ENCODE data around the gene RARS2. TPM values are rescaled to one million over a fixed set of nuclear protein-coding genes. Genes with fewer than 3 reads are reported as not detected.

RARS2 gene
- total and polyA plus RNA-seq, 2 of the 8 experiments (the other 6 are each of a cell fraction or from before 2014, with no cell fraction given) = 10.2 to 40.5 TPM

DNA sequence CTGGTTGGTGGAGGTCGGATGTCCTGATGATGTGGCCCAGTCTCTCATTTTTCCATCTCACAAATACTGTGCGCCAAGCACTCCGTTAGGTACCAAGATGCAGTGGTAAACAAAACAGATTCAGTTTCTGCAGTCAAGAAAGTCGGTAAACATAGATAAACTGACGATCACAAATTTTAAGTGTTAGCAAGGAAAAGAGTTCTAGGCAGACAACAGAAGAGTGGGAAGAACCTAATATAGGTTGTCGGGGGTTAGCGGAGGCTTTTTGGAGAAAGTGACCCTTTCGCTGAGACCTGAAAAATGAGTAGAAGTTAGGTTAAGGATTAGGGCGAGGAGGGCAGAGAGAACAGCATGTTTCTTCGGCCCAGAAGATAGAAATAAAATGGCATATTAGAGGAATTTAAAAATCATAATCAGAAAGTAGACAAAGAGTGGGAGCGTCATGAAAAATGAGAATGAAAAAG, 662 bp upstream of the RARS2 start:
- H3K14ac ChIP-seq (ENCODE audit: insufficient read length) = no peak overlapping the region
- H2BK5ac ChIP-seq (ENCODE audit: low read depth, low read length) = peak overlapping the region; percentile 99
- H3K9ac ChIP-seq (replicated peaks in 1 of 4; ENCODE audit: extremely low read depth in 1 of 4, low read depth in 3 of 4, low read length in 3 of 4) = peak overlapping the region; percentile 92 to 100 (median 99)
- ChIA-PET POLR2A (ENCODE audit: partially characterized antibody) (interaction anchor here (1.3 to 4.1 kb wide), 7 partner anchors 9 to 112 kb away, joined by 3 to 30 read pairs (median 5); partner anchors contain the start of gene AKIRIN2), CTCF (ENCODE audit: partially characterized antibody) (no interaction called here)
- H2AK5ac ChIP-seq (ENCODE audit: low read depth, low read length) = peak overlapping the region; percentile 79; the same call in 1 of the 2 replicates
- H3K4me2 ChIP-seq (ENCODE audit: insufficient read depth in 1 of 2, low read depth in 2 of 2, low read length in 2 of 2) = peak overlapping the region; percentile 63 to 91
- no peak overlapping the region for H3K23ac ChIP-seq (ENCODE audit: insufficient read length)
- H4K5ac ChIP-seq (ENCODE audit: insufficient read length, low read depth, low read length) = no peak overlapping the region
- H4K20me1 ChIP-seq (replicated peaks in 1 of 2; ENCODE audit: control insufficient read depth in 1 of 2, insufficient read depth in 2 of 2, low read length in 2 of 2) = no peaks in the 10 kb centered on the region
- peak overlapping the region; percentile 90 to 100 (median 98) for H3K4me3 ChIP-seq (ENCODE audit: extremely low read depth in 1 of 4, insufficient read depth in 2 of 4, low read depth in 3 of 4, low read length in 4 of 4)
- peaks cover 0 to 3% (median 1%) of the 10 kb centered on the region in 4 experiments; a peak in 2 of 7 replicates for H3K4me1 ChIP-seq (replicated peaks in 1 of 4; ENCODE audit: control insufficient read depth in 3 of 4, insufficient read depth in 4 of 4, low read length in 3 of 4)
- H4K91ac ChIP-seq (replicated peaks; ENCODE audit: insufficient read length, low read length) = peak overlapping the region; percentile 94
- H3K18ac ChIP-seq (ENCODE audit: extremely low read depth, low read length) = peak overlapping the region; percentile 99; the same call in 1 of the 2 replicates
- H3K79me1 ChIP-seq (ENCODE audit: low read depth, low read length) = no peaks in the 10 kb centered on the region; the same call in 1 of the 2 replicates
- no peak for TF ChIP-seq SIRT6 (IDR thresholded peaks at IDR 0.05; ENCODE audit: low read length)
- TF ChIP-seq KDM4A (IDR thresholded peaks at IDR 0.05; ENCODE audit: low read depth, low read length, severe bottlenecking) = peak; percentile 1
- 0 out of 4 replicates have a peak, but pooled peaks of 1 of the 2 experiments have one; percentile 9 for TF ChIP-seq SIN3A (conservative IDR thresholded peaks at IDR 0.05 in 1 of 2, IDR thresholded peaks at IDR 0.05 in 1 of 2; ENCODE audit: low read depth in 1 of 2, low read length in 2 of 2)
- no peaks in the 10 kb centered on the region for H3K9me3 ChIP-seq (ENCODE audit: insufficient read depth in 2 of 2, low read depth in 1 of 2, low read length in 1 of 2)
- DNase-seq (ENCODE audit: low read depth in 1 of 2, low spot score in 2 of 2) = no peak
- peaks cover 0 to 24% (median 7%) of the 10 kb centered on the region in 4 experiments; a peak in 5 of 8 replicates for H3K36me3 ChIP-seq (ENCODE audit: control insufficient read depth in 2 of 4, insufficient read depth in 4 of 4, low read length in 3 of 4)
- H3K23me2 ChIP-seq (ENCODE audit: low read depth, low read length) = peaks cover 14% of the 10 kb centered on the region
- 3% methylated on average over 11 of the region's 11 CpGs; no CpG with 5 or more reads in 1 of the 2 experiments for WGBS, 2 experiments (ENCODE audit: extremely low coverage in 1 of 2, insufficient coverage in 1 of 2, insufficient read length in 1 of 2, insufficient replicate concordance in 2 of 2, low coverage in 1 of 2, low lambda C conversion rate in 2 of 2, missing lambda C conversion rate in 1 of 2)
- H3K4ac ChIP-seq (replicated peaks; ENCODE audit: insufficient read length, low read depth, low read length) = no peak overlapping the region
- H3K27me3 ChIP-seq (replicated peaks in 1 of 4; ENCODE audit: control insufficient read depth in 3 of 4, extremely low read depth in 1 of 4, insufficient read depth in 3 of 4, low read length in 3 of 4) = no peaks in the 10 kb centered on the region
- peak overlapping the region; percentile 84; the same call in 1 of the 2 replicates for H4K8ac ChIP-seq (ENCODE audit: extremely low read depth, insufficient read depth, low read length)
- peak overlapping the region; percentile 89; the same call in 1 of the 2 replicates for H2BK12ac ChIP-seq (ENCODE audit: low read depth, low read length)
- H3K56ac ChIP-seq (replicated peaks; ENCODE audit: insufficient read length, low read depth, low read length) = peak overlapping the region; percentile 63
- no peak for FAIRE-seq
- no peak overlapping the region for H2BK15ac ChIP-seq (ENCODE audit: low read length)
- no peak overlapping the region for H2BK20ac ChIP-seq (ENCODE audit: low read length)
- H3K27ac ChIP-seq (ENCODE audit: low read depth, low read length) = peak overlapping the region; percentile 94
- H3K79me2 ChIP-seq (ENCODE audit: control insufficient read depth in 1 of 2, insufficient read depth in 2 of 2, low read length in 2 of 2) = peaks cover 37 to 86% of the 10 kb centered on the region in 2 experiments
- peak overlapping the region; percentile 50 for H2BK120ac ChIP-seq (replicated peaks; ENCODE audit: low read depth, low read length)
- H2AFZ ChIP-seq (ENCODE audit: low read length) = 0 out of 2 replicates have a peak overlapping the region, but pooled peaks have one; percentile 53

Measured in H1 (cell line).